Measurements from ENCODE around the gene CCDC88C. TPM values are rescaled to one million over a fixed set of nuclear protein-coding genes. Genes with fewer than 3 reads are reported as not detected.

CCDC88C gene
- total RNA-seq, 1 donor from 2014 or later = 12.4 TPM

- no peak overlapping the region for H2AFZ ChIP-seq (ENCODE audit: low read depth, low read length)
- Mint-ChIP-seq H3K27me3 (ENCODE audit: low read depth, unreplicated experiment) (peaks cover 2% of the 10 kb centered on the region), H3K4me1 (ENCODE audit: low read depth, unreplicated experiment) (peaks cover 5% of the 10 kb centered on the region), H3K36me3 (ENCODE audit: low read depth, unreplicated experiment) (peaks cover 1% of the 10 kb centered on the region), H3K27ac (ENCODE audit: unreplicated experiment) (no peak overlapping the region), H3K9me3 (ENCODE audit: unreplicated experiment) (no peaks in the 10 kb centered on the region), H3K4me3 (ENCODE audit: unreplicated experiment) (no peak overlapping the region)
- no peak for TF ChIP-seq CTCF (IDR thresholded peaks at IDR 0.05; ENCODE audit: insufficient read depth, low read depth, low read length)
- TF ChIP-seq EZH2 (IDR thresholded peaks at IDR 0.05; ENCODE audit: insufficient read depth, low read length) = no peak
- DNase-seq (ENCODE audit: low read depth) (no peak), FAIRE-seq (no peak)
- H3K4me1 ChIP-seq (ENCODE audit: insufficient read depth, low read length) = no peaks in the 10 kb centered on the region
- H3K27ac ChIP-seq (ENCODE audit: low read depth, low read length) = no peak overlapping the region
- H3K9ac ChIP-seq (ENCODE audit: low read length) = no peak overlapping the region
- no peak overlapping the region for H3K4me3 ChIP-seq (ENCODE audit: insufficient read depth, low read depth, low read length)
- peaks cover 7% of the 10 kb centered on the region for H3K27me3 ChIP-seq (ENCODE audit: insufficient read depth, low read length)
- H3K4me2 ChIP-seq (ENCODE audit: low read length) = no peak overlapping the region
- H3K36me3 ChIP-seq (ENCODE audit: insufficient read depth, low read length) = no peaks in the 10 kb centered on the region
- H3K9me3 ChIP-seq (ENCODE audit: insufficient read depth, low read depth, low read length) = no peaks in the 10 kb centered on the region
- no peaks in the 10 kb centered on the region for H4K20me1 ChIP-seq (ENCODE audit: insufficient read depth, low read length)
- no peaks in the 10 kb centered on the region for H3K79me2 ChIP-seq (ENCODE audit: insufficient read depth, low read length)
Observed at GRCh38 chr14:91401751-91402150, 15.9 kb downstream of the CCDC88C start.

- H3K4me1 ChIP-seq (ENCODE audit: insufficient read depth, low read length) = no peaks in the 10 kb centered on the region
- H3K27me3 ChIP-seq (ENCODE audit: insufficient read depth, low read length) = peaks cover 13% of the 10 kb centered on the region
- Mint-ChIP-seq H3K9me3 (ENCODE audit: unreplicated experiment) (no peaks in the 10 kb centered on the region), H3K4me3 (ENCODE audit: unreplicated experiment) (no peak overlapping the region), H3K4me1 (ENCODE audit: low read depth, unreplicated experiment) (peaks cover 12% of the 10 kb centered on the region), H3K27me3 (ENCODE audit: low read depth, unreplicated experiment) (peaks cover 5% of the 10 kb centered on the region), H3K36me3 (ENCODE audit: low read depth, unreplicated experiment) (peaks cover 1% of the 10 kb centered on the region), H3K27ac (ENCODE audit: unreplicated experiment) (no peak overlapping the region)
- H4K20me1 ChIP-seq (ENCODE audit: insufficient read depth, low read length) = no peaks in the 10 kb centered on the region
- FAIRE-seq = no peak
- H3K4me3 ChIP-seq (ENCODE audit: insufficient read depth, low read depth, low read length) = no peak overlapping the region
- DNase-seq (ENCODE audit: low read depth) = peak; percentile 34
- TF ChIP-seq EZH2 (IDR thresholded peaks at IDR 0.05; ENCODE audit: insufficient read depth, low read length) (no peak), CTCF (IDR thresholded peaks at IDR 0.05; ENCODE audit: insufficient read depth, low read depth, low read length) (no peak)
- no peak overlapping the region for H2AFZ ChIP-seq (ENCODE audit: low read depth, low read length)
- no peaks in the 10 kb centered on the region for H3K36me3 ChIP-seq (ENCODE audit: insufficient read depth, low read length)
- H3K27ac ChIP-seq (ENCODE audit: low read depth, low read length) = no peak overlapping the region
- no peak overlapping the region for H3K4me2 ChIP-seq (ENCODE audit: low read length)
- no peaks in the 10 kb centered on the region for H3K9me3 ChIP-seq (ENCODE audit: insufficient read depth, low read depth, low read length)
- no peak overlapping the region for H3K9ac ChIP-seq (ENCODE audit: low read length)
- H3K79me2 ChIP-seq (ENCODE audit: insufficient read depth, low read length) = no peaks in the 10 kb centered on the region
Observed at GRCh38 chr14:91400696-91401095, 16.9 kb downstream of the CCDC88C start.

DNA sequence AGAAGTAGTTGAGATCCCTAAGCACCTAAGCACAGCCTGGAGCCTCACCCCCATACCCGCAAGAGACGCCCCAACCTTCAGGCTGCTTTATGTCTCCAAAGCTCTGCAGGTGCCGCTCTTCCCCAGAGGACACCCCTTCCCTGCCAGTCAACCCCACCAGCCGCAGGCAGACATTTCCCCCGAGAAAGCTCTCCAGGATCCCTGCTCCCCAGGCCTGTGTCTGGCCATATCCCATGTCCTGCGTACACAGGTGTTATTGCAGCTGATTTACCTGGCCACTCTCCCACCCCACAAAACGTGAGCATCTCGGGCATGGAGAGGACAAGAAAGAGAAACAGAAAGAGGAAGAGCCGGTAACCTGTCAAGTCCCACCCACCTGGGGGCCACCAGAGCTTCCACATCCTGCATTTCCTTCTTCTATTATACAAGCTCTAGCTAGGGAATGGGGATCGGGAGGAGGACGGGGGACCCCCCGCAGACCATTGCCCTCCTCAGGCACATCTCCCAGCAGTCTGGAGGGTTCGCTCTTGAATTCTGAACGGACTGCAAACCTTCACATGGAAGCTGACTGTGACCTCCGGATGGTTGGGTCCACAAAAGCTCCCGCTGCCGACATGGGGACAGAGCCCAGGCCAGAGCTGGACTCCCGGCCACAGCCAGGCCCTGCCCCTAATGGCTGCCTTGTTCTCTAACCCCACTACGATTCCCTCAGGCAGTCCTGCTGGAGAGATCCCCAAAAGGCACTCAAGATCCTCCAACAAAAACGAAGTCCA is 17.6 kb downstream of the CCDC88C start:
- Mint-ChIP-seq H3K9me3 (ENCODE audit: unreplicated experiment) (no peaks in the 10 kb centered on the region), H3K36me3 (ENCODE audit: low read depth, unreplicated experiment) (peaks cover 1% of the 10 kb centered on the region), H3K4me1 (ENCODE audit: low read depth, unreplicated experiment) (peaks cover 15% of the 10 kb centered on the region), H3K27ac (ENCODE audit: unreplicated experiment) (no peak overlapping the region), H3K27me3 (ENCODE audit: low read depth, unreplicated experiment) (peaks cover 6% of the 10 kb centered on the region), H3K4me3 (ENCODE audit: unreplicated experiment) (no peak overlapping the region)
- Histone ChIP-seq H3K36me3 (ENCODE audit: insufficient read depth, low read length) (no peaks in the 10 kb centered on the region), H3K79me2 (ENCODE audit: insufficient read depth, low read length) (no peaks in the 10 kb centered on the region), H3K9ac (ENCODE audit: low read length) (no peak overlapping the region), H3K27me3 (ENCODE audit: insufficient read depth, low read length) (peaks cover 13% of the 10 kb centered on the region), H4K20me1 (ENCODE audit: insufficient read depth, low read length) (no peaks in the 10 kb centered on the region), H3K4me2 (ENCODE audit: low read length) (no peak overlapping the region), H2AFZ (ENCODE audit: low read depth, low read length) (no peak overlapping the region), H3K27ac (ENCODE audit: low read depth, low read length) (no peak overlapping the region), H3K4me3 (ENCODE audit: insufficient read depth, low read depth, low read length) (no peak overlapping the region), H3K4me1 (ENCODE audit: insufficient read depth, low read length) (no peaks in the 10 kb centered on the region), H3K9me3 (ENCODE audit: insufficient read depth, low read depth, low read length) (no peaks in the 10 kb centered on the region)
- no peak for DNase-seq (ENCODE audit: low read depth)
- no peak for FAIRE-seq
- TF ChIP-seq CTCF (IDR thresholded peaks at IDR 0.05; ENCODE audit: insufficient read depth, low read depth, low read length) (no peak), EZH2 (IDR thresholded peaks at IDR 0.05; ENCODE audit: insufficient read depth, low read length) (no peak)
